Measurements from ENCODE around the gene RXFP1. TPM values are rescaled to one million over a fixed set of nuclear protein-coding genes. Genes with fewer than 3 reads are reported as not detected.

The RXFP1 gene
- total RNA-seq, 5 donors from 2014 or later (not counting 1 experiment from before 2014, with no cell fraction given), result not detected

DNA sequence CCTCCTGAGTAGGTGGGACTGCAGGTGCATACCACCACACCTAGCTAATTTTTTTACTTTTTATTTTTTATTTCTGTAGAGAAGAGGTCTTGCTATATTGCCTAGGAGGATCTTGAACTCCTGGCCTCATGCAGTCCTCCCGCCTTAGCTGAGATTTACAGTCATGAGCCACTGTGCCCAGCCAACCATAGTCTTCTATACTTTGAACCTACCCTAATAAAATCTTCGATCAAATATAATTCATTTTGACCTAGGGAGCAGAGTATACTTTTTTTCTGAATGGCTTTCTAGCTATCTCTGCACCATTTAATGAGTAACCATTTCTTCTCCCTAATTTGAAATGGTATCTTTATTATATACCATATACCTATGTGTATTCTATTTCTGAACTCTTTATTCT is 157.1 kb downstream of the RXFP1 start:
- Mint-ChIP-seq H3K36me3 (peaks cover 18% of the 10 kb centered on the region), H3K4me3 (no peak overlapping the region), H3K9me3 (no peaks in the 10 kb centered on the region), H3K27ac (no peak overlapping the region), H3K4me1 (peaks cover under 1 to 10% (median 6%) of the 10 kb centered on the region in 3 donors), H3K27me3 (no peaks in the 10 kb centered on the region)
- H3K4me1 ChIP-seq (ENCODE audit: control insufficient read depth in 1 of 2, extremely low read depth in 1 of 2, insufficient read depth in 2 of 2, low read length in 2 of 2), result no peaks in the 10 kb centered on the region
- DNase-seq (no peak), ATAC-seq (replicated peaks in 1 of 4) (no peak)
- H3K27ac ChIP-seq (ENCODE audit: low read length), result no peak overlapping the region
- H3K9me3 ChIP-seq, result no peaks in the 10 kb centered on the region
- H3K36me3 ChIP-seq (ENCODE audit: control insufficient read depth in 2 of 2, extremely low read depth in 1 of 2, insufficient read depth in 1 of 2, low read length in 1 of 2), result peaks cover 0 to 10% of the 10 kb centered on the region in 2 donors
- H3K27me3 ChIP-seq (replicated peaks in 1 of 2; ENCODE audit: control insufficient read depth in 2 of 2, extremely low read depth in 1 of 2, insufficient read depth in 2 of 2, low read length in 1 of 2), result no peaks in the 10 kb centered on the region
- H3K4me3 ChIP-seq (ENCODE audit: control insufficient read depth in 1 of 2, extremely low read depth in 1 of 2, low read length in 1 of 2), result no peak overlapping the region
- ChIA-PET CTCF (interaction anchor here in 1 of 2 donors (1.1 kb wide), 1 partner anchor 32 kb away, joined by 4 read pairs; no protein-coding TSS in a partner anchor), POLR2A (no interaction called here)
- WGBS (ENCODE audit: insufficient coverage), result no CpG with 5 or more reads among the region's 2 CpGs

DNA sequence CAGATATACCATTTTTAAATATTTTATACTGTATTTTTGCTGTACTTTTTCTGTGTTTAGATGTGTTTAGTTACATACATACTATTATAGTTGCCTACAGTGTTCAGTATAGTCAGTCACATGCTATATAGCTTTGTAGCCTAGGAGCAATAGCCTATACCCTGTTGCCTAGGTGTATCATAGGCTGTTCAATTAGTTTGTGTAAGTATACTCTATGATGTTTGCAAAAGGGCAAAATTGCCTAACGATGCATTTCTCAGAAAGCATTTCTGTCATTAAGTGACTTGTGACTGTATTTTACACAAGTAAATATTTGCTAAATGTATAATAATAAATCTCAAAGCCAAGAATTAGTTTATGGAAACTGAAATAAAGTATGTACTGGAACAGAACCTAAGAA is 159.9 kb downstream of the RXFP1 start:
- CTCF ChIA-PET, result interaction anchor here in 1 of 2 donors (0.6 kb wide), 1 partner anchor 11 kb away, joined by 4 read pairs; no protein-coding TSS in a partner anchor
- peaks cover 28% of the 10 kb centered on the region for H3K36me3 Mint-ChIP-seq
- WGBS (ENCODE audit: insufficient coverage), result no CpG with 5 or more reads among the region's 1 CpG

DNA sequence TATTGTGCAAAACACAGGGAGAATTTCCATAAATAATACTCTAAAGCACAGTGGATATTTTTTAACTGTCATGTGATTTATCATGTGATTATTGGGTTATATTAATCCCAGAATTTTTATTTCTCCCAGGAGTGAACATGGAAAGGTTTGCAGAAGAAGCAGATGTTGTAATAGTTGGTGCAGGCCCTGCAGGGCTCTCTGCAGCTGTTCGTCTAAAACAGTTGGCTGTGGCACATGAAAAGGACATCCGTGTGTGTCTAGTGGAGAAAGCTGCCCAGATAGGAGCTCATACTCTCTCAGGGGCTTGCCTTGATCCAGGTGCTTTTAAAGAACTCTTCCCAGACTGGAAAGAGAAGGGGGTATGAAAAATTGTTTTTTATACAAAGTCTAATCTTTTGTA is 160.4 kb downstream of the RXFP1 start:
- Mint-ChIP-seq H3K27ac (no peak overlapping the region), H3K27me3 (no peaks in the 10 kb centered on the region), H3K4me1 (peaks cover 0 to under 1% (median 0%) of the 10 kb centered on the region in 3 donors), H3K36me3 (peaks cover 32% of the 10 kb centered on the region), H3K4me3 (no peak overlapping the region), H3K9me3 (no peaks in the 10 kb centered on the region)
- CTCF ChIA-PET, result no interaction called here
- no peak overlapping the region for H3K4me3 ChIP-seq (ENCODE audit: control insufficient read depth in 1 of 2, extremely low read depth in 1 of 2, low read length in 1 of 2)
- no peaks in the 10 kb centered on the region for H3K27me3 ChIP-seq (replicated peaks in 1 of 2; ENCODE audit: control insufficient read depth in 2 of 2, extremely low read depth in 1 of 2, insufficient read depth in 2 of 2, low read length in 1 of 2)
- peaks cover 0 to 15% of the 10 kb centered on the region in 2 donors for H3K36me3 ChIP-seq (ENCODE audit: control insufficient read depth in 2 of 2, extremely low read depth in 1 of 2, insufficient read depth in 1 of 2, low read length in 1 of 2)
- POLR2A ChIA-PET, result interaction anchor here in 1 of 2 donors (0.6 kb wide), 1 partner anchor 95 kb away, joined by 3 read pairs; no protein-coding TSS in a partner anchor
- no peaks in the 10 kb centered on the region for H3K9me3 ChIP-seq
- WGBS (ENCODE audit: insufficient coverage), result 100% methylated on average over 1 of the region's 2 CpGs
- no peak for ATAC-seq (replicated peaks in 1 of 4)
- no peaks in the 10 kb centered on the region for H3K4me1 ChIP-seq (ENCODE audit: control insufficient read depth in 1 of 2, extremely low read depth in 1 of 2, insufficient read depth in 2 of 2, low read length in 2 of 2)
- no peak for DNase-seq
- no peak overlapping the region for H3K27ac ChIP-seq (ENCODE audit: low read length)

More for the DNA sequence above, 159.9 kb downstream of the RXFP1 start:
- Histone ChIP-seq H3K4me1 (ENCODE audit: control insufficient read depth in 1 of 2, extremely low read depth in 1 of 2, insufficient read depth in 2 of 2, low read length in 2 of 2) (no peaks in the 10 kb centered on the region), H3K9me3 (no peaks in the 10 kb centered on the region), H3K36me3 (ENCODE audit: control insufficient read depth in 2 of 2, extremely low read depth in 1 of 2, insufficient read depth in 1 of 2, low read length in 1 of 2) (peaks cover 0 to 13% of the 10 kb centered on the region in 2 donors), H3K4me3 (ENCODE audit: control insufficient read depth in 1 of 2, extremely low read depth in 1 of 2, low read length in 1 of 2) (no peak overlapping the region), H3K27ac (ENCODE audit: low read length) (no peak overlapping the region), H3K27me3 (replicated peaks in 1 of 2; ENCODE audit: control insufficient read depth in 2 of 2, extremely low read depth in 1 of 2, insufficient read depth in 2 of 2, low read length in 1 of 2) (no peaks in the 10 kb centered on the region)
- DNase-seq (no peak), ATAC-seq (replicated peaks in 1 of 4) (no peak)
- no peak overlapping the region for H3K27ac Mint-ChIP-seq
- POLR2A ChIA-PET, result interaction anchor here in 1 of 2 donors (0.6 kb wide), 1 partner anchor 95 kb away, joined by 3 read pairs; no protein-coding TSS in a partner anchor
- no peak overlapping the region for H3K4me3 Mint-ChIP-seq
- no peaks in the 10 kb centered on the region for H3K27me3 Mint-ChIP-seq
- peaks cover 0 to 5% (median 0%) of the 10 kb centered on the region in 3 donors for H3K4me1 Mint-ChIP-seq
- no peaks in the 10 kb centered on the region for H3K9me3 Mint-ChIP-seq

DNA sequence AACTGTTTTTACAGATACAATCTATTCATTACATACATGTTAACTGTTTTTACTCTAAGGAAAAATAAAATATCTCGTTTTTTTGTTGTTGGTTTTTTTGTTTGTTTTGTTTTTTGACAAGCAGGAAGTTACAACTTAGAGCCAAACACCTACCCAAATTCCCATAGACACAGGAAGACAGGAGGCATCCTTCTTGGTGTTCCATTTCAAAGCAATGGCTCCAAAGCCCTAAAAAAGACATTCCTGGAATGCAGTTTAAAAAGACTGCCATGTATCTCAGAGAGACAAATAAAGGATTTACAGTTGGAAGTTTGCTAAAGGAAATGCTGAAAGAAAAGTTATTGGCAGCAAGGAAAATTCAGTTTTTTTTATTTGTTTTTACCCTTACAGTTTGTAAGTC is 167.1 kb downstream of the RXFP1 start:
- peaks cover 2 to 18% of the 10 kb centered on the region in 2 donors for H3K36me3 ChIP-seq (ENCODE audit: control insufficient read depth in 2 of 2, extremely low read depth in 1 of 2, insufficient read depth in 1 of 2, low read length in 1 of 2)
- H3K27ac ChIP-seq (ENCODE audit: low read length), result no peak overlapping the region
- H3K27me3 ChIP-seq (replicated peaks in 1 of 2; ENCODE audit: control insufficient read depth in 2 of 2, extremely low read depth in 1 of 2, insufficient read depth in 2 of 2, low read length in 1 of 2), result no peaks in the 10 kb centered on the region
- Mint-ChIP-seq H3K27me3 (no peaks in the 10 kb centered on the region), H3K4me1 (no peaks in the 10 kb centered on the region), H3K36me3 (peaks cover 30% of the 10 kb centered on the region), H3K4me3 (no peak overlapping the region), H3K9me3 (no peaks in the 10 kb centered on the region), H3K27ac (no peak overlapping the region)
- CTCF ChIA-PET, result no interaction called here
- ATAC-seq (replicated peaks in 1 of 4) (no peak), DNase-seq (no peak)
- POLR2A ChIA-PET, result no interaction called here
- no CpG with 5 or more reads among the region's 1 CpG for WGBS (ENCODE audit: insufficient coverage)
- H3K4me3 ChIP-seq (ENCODE audit: control insufficient read depth in 1 of 2, extremely low read depth in 1 of 2, low read length in 1 of 2), result no peak overlapping the region
- H3K9me3 ChIP-seq, result no peaks in the 10 kb centered on the region
- no peaks in the 10 kb centered on the region for H3K4me1 ChIP-seq (ENCODE audit: control insufficient read depth in 1 of 2, extremely low read depth in 1 of 2, insufficient read depth in 2 of 2, low read length in 2 of 2)

Other genes with a start within 250 kb of the RXFP1 start
- 1 to 10 TPM; 3.5 to 6.3 (median 4.2) TPM for gene C4orf46, start 150.0 kb downstream of the RXFP1 start, total RNA-seq
- 10 to 100 TPM in 4 of 5 donors, 1 to 10 TPM in 1; 7.2 to 23.8 (median 14.3) TPM for gene ETFDH, start 150.4 kb downstream of the RXFP1 start, total RNA-seq
- gene PPID, start 201.5 kb downstream of the RXFP1 start, total RNA-seq, result 10 to 100 TPM; 14.6 to 28.3 (median 26.2) TPM
- gene FNIP2, start 247.1 kb downstream of the RXFP1 start, total RNA-seq, result 10 to 100 TPM in 3 of 5 donors, 1 to 10 TPM in 2; 6.7 to 11.1 (median 10.7) TPM